Endodermal cell (in vitro differentiated cells): ENCODE data around the gene FUBP1. TPM values are rescaled to one million over a fixed set of nuclear protein-coding genes. Genes with fewer than 3 reads are reported as not detected.

Experiments used
- DNase-seq: peaks from one replicate; pipeline ENCODE4 v3.0.0-alpha.2; 2017
- H3K27ac ChIP-seq: 2 replicates; pipeline ENCODE4 v1.5.1; 2013; ENCODE audit warnings: mild to moderate bottlenecking, low read depth, low read length, moderate library complexity
- H3K27me3 ChIP-seq: 2 replicates; pipeline ENCODE4 v1.6.1; 2013; ENCODE audit warnings: mild to moderate bottlenecking, low read length, moderate library complexity; ENCODE audit not compliant: insufficient read depth, control insufficient read depth, poor library complexity, severe bottlenecking
- H3K36me3 ChIP-seq: 2 replicates; pipeline ENCODE4 v1.7.0; 2013; ENCODE audit warnings: mild to moderate bottlenecking, low read length, moderate library complexity; ENCODE audit not compliant: control insufficient read depth, insufficient read depth
- H3K4me1 ChIP-seq: one replicate; pipeline ENCODE4 v1.7.0; 2013; ENCODE audit warnings: low read length; ENCODE audit not compliant: control insufficient read depth, insufficient read depth
- H3K4me3 ChIP-seq: 2 replicates; pipeline ENCODE4 v1.5.1; 2013; ENCODE audit warnings: mild to moderate bottlenecking, low read length, moderate library complexity
- H3K9ac ChIP-seq: 2 replicates; pipeline ENCODE4 v1.6.1; 2013; ENCODE audit warnings: mild to moderate bottlenecking, low read length, moderate library complexity; ENCODE audit not compliant: poor library complexity, severe bottlenecking; ENCODE audit errors: extremely low read depth
- H3K9me3 ChIP-seq: 2 replicates; pipeline ENCODE4 v1.6.1; 2013; ENCODE audit warnings: mild to moderate bottlenecking, low read length, moderate library complexity; ENCODE audit not compliant: control insufficient read depth
- H3K27ac Mint-ChIP-seq: 2 replicates; pipeline ENCODE4 v1.8.0; 2020; ENCODE audit warnings: mixed read lengths
- H3K27me3 Mint-ChIP-seq: 2 replicates; pipeline ENCODE4 v1.8.0; 2021; ENCODE audit warnings: mild to moderate bottlenecking, mixed read lengths; ENCODE audit not compliant: insufficient read depth
- H3K36me3 Mint-ChIP-seq: 2 replicates; pipeline ENCODE4 v1.8.0; 2020; ENCODE audit warnings: low read depth, mixed read lengths
- H3K4me1 Mint-ChIP-seq: 2 replicates; pipeline ENCODE4 v1.8.0; 2020; ENCODE audit warnings: mixed read lengths
- H3K4me3 Mint-ChIP-seq: 2 replicates; pipeline ENCODE4 v1.8.0; 2020; ENCODE audit warnings: mild to moderate bottlenecking, moderate library complexity, mixed read lengths
- H3K9me3 Mint-ChIP-seq: 2 replicates; pipeline ENCODE4 v1.8.0; 2020; ENCODE audit warnings: mild to moderate bottlenecking, mixed read lengths
- CTCF ChIP-seq: fragments of 200-600 bp; sonication (generic); conservative IDR thresholded peaks from 2 replicates; pipeline ENCODE4 v1.5.0; 2021; ENCODE audit warnings: antibody characterized with exemption, mild to moderate bottlenecking
- WGBS, 2 experiments: methylation state at CpG; one replicate each; pipeline versions ENCODE4 v1.1.5 to v1.1.7; 2013; ENCODE audit warnings: missing lambda C conversion rate in 2 of 2, mixed read lengths in 1 of 2; ENCODE audit not compliant: insufficient coverage in 1 of 2, insufficient read length in 1 of 2; 5-methylcytosine and 5-hydroxymethylcytosine counted together
- total RNA-seq, 2 donors: library from RNA; stranded (reverse); fragmentation: NEBNext Ultra II Directional in 1 of 2; extraction: Animal tissue kit (Norgen Biotek cat#: 25700) in 1 of 2; gene quantifications; 2 replicates in 1 of 2; 3 replicates in 1 of 2; pipeline ENCODE4 v1.2.1, GENCODE V29; 2021

FUBP1 gene
- total RNA-seq, 2 donors from 2014 or later: 220 to 242 TPM

DNA sequence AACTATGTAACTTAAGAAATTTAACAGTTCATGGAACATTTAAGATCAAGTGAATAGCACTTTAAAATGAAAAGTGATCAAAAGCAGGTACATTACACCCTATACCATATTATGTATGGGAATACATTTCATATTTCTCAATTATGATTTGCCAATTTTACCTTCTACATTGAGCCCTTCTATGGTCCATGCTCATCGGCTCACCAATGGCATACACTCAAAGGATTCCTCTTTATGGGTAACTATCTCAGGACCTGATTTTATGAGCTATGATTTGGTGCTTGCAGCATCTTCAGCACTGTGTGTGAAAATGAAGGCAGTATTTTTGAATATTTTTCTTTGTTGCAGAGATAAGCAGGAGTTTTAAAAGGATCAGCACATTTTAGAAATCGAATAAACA lies 33.5 kb downstream of the FUBP1 start:
- H3K9me3 ChIP-seq: no peaks in the 10 kb centered on the region
- no peaks in the 10 kb centered on the region for H3K27me3 ChIP-seq
- Mint-ChIP-seq H3K36me3 (peaks cover 48% of the 10 kb centered on the region), H3K4me1 (no peaks in the 10 kb centered on the region), H3K27me3 (no peaks in the 10 kb centered on the region), H3K9me3 (no peaks in the 10 kb centered on the region), H3K27ac (no peak overlapping the region), H3K4me3 (no peak overlapping the region)
- H3K27ac ChIP-seq: no peak overlapping the region
- H3K9ac ChIP-seq: no peak overlapping the region
- TF ChIP-seq CTCF: no peak
- no peak overlapping the region for H3K4me3 ChIP-seq
- no peaks in the 10 kb centered on the region for H3K4me1 ChIP-seq
- 91 to 100% methylated on average over 1 to 2 of the region's 2 CpGs for WGBS, 2 experiments
- peaks cover 88% of the 10 kb centered on the region for H3K36me3 ChIP-seq
- no peak for DNase-seq

DNA sequence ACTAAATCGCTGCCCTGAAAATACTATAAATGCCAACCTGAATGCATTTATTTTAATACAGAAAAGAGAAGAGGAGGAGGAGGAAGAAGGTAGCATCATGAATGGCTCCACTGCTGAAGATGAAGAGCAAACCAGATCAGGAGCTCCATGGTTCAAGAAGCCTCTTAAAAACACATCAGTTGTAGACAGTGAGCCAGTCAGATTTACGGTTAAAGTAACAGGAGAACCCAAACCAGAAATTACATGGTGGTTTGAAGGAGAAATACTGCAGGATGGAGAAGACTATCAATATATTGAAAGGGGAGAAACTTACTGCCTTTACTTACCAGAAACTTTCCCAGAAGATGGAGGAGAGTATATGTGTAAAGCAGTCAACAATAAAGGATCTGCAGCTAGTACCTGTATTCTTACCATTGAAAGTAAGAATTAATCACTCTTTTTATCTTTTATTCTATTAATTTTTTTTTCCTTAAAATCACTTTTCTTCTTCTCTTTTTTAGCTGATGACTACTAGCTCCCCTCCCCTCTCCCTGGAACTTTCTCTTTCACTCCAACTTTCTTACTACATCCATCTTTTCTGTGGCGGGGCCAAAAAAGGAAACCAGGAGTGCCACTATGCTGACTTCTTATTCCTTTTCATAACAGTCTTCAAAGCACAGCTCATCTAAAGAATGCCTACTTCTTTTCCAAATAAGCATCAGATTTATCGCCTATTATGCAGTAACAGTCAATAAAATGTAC lies 36.3 kb downstream of the FUBP1 start:
- no peak overlapping the region for H3K4me3 Mint-ChIP-seq
- no peaks in the 10 kb centered on the region for H3K27me3 Mint-ChIP-seq
- no peaks in the 10 kb centered on the region for H3K9me3 ChIP-seq
- no peaks in the 10 kb centered on the region for H3K27me3 ChIP-seq
- H3K4me3 ChIP-seq: no peak overlapping the region
- no peaks in the 10 kb centered on the region for H3K4me1 ChIP-seq
- H3K4me1 Mint-ChIP-seq: no peaks in the 10 kb centered on the region
- H3K36me3 Mint-ChIP-seq: peaks cover 36% of the 10 kb centered on the region
- no peaks in the 10 kb centered on the region for H3K9me3 Mint-ChIP-seq
- H3K36me3 ChIP-seq: peaks cover 71% of the 10 kb centered on the region
- WGBS, 2 experiments: 96 to 100% methylated on average over 1 to 3 of the region's 4 CpGs
- H3K27ac ChIP-seq: no peak overlapping the region
- no peak for TF ChIP-seq CTCF
- H3K27ac Mint-ChIP-seq: no peak overlapping the region
- DNase-seq: no peak
- H3K9ac ChIP-seq: no peak overlapping the region

- 94 to 100% methylated on average over 3 to 4 of the region's 4 CpGs for WGBS, 2 experiments
- no peak overlapping the region for H3K27ac Mint-ChIP-seq
- Histone ChIP-seq H3K27ac (no peak overlapping the region), H3K4me3 (no peak overlapping the region), H3K9me3 (no peaks in the 10 kb centered on the region), H3K27me3 (no peaks in the 10 kb centered on the region), H3K36me3 (peaks cover 64% of the 10 kb centered on the region), H3K9ac (no peak overlapping the region), H3K4me1 (no peaks in the 10 kb centered on the region)
- no peaks in the 10 kb centered on the region for H3K27me3 Mint-ChIP-seq
- no peaks in the 10 kb centered on the region for H3K4me1 Mint-ChIP-seq
- no peak for DNase-seq
- H3K36me3 Mint-ChIP-seq: peaks cover 24% of the 10 kb centered on the region
- TF ChIP-seq CTCF: no peak
- no peaks in the 10 kb centered on the region for H3K9me3 Mint-ChIP-seq
- no peak overlapping the region for H3K4me3 Mint-ChIP-seq
These were observed 37.8 kb downstream of the FUBP1 start for GRCh38 chr1:77940921-77941570.
